Left kidney (tissue), 2 donors: ENCODE measurements around the gene RAP1A. TPM values are rescaled to one million over a fixed set of nuclear protein-coding genes. Genes with fewer than 3 reads are reported as not detected.

Experiments
- DNase-seq: peaks from one replicate; pipeline ENCODE4 v3.0.0-alpha.2; 2013
- polyA plus RNA-seq: library from polyadenylated mRNA; unstranded; fragments of 120-200 nt; gene quantifications from one replicate; pipeline ENCODE4 v1.2.1, GENCODE V29; 2013; ENCODE audit not compliant: insufficient read length

RAP1A gene
- polyA plus RNA-seq, 1 donor: 75.9 TPM

DNA sequence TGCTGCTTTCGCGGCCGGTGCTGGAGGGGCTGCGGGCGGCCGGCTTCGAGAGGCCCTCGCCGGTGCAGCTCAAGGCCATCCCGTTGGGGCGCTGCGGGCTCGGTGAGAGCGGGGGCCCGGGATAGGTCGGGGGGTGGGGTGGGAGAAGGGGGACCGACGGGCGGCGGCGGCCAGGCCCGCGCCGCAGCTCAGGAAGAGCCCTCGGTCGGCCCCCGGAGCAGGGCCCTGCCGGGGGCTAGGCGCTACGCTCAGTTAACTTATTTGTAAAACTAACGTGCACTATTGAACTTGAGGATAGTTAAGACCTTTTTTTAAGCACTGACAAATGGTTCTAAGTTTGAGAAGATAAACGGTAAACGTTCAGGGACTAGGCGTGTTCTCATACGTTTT lies 136.5 kb downstream of the RAP1A start:
- no peak for DNase-seq

- DNase-seq: no peak
Observed at GRCh38 chr1:111758373-111758772, 138.8 kb downstream of the RAP1A start.

GRCh38 chr1:111761717-111762116 lies 142.1 kb downstream of the RAP1A start:
- DNase-seq: no peak

DNA sequence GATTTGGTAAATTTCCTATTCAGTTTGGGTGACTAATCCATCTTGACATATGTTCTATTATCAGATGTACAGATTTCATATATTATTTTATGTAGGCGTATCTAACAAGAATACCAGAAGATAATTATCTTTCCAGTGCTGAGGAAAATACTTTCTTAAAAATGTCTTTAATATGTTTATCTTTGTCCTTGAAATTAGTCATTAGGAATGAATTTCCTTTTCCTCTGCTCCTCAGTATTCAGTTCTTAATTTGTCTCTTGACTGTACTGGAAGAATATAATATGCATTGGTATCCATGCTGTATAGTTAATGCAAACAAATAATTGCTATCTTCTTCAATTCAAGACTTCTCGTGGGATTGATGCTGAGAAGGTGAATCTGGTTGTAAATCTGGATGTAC lies 142.7 kb downstream of the RAP1A start:
- no peak for DNase-seq

Other genes starting within 250 kb of the RAP1A start
- gene OVGP1, start 192.1 kb upstream of the RAP1A start, polyA plus RNA-seq: 5.9 TPM
- 40.2 TPM for gene WDR77, start 170.5 kb upstream of the RAP1A start, polyA plus RNA-seq
- 379 TPM for gene ATP5PB, start 170.3 kb upstream of the RAP1A start, polyA plus RNA-seq
- 6.3 TPM for gene C1orf162, start 145.8 kb upstream of the RAP1A start, polyA plus RNA-seq
- gene ADORA3, start 116.2 kb upstream of the RAP1A start, polyA plus RNA-seq: 0.52 TPM
- gene TMIGD3, start 116.2 kb upstream of the RAP1A start, polyA plus RNA-seq: 0.96 TPM
- gene INKA2, start 119.6 kb downstream of the RAP1A start, polyA plus RNA-seq: 2.2 TPM
- 26.7 TPM for gene DDX20, start 136.1 kb downstream of the RAP1A start, polyA plus RNA-seq